WERI-Rb-1 (cell line): ENCODE measurements around the gene SH2D7.

Experiments used
- DNase-seq: peaks from one replicate; pipeline ENCODE4 v3.0.0-alpha.2; 2020
- H3K27ac ChIP-seq: fragments of 250-450 bp; sonication (Bioruptor Pico); 2 replicates; pipeline ENCODE4 v1.5.1; 2020; ENCODE audit warnings: mild to moderate bottlenecking, moderate library complexity
- H3K27me3 ChIP-seq: fragments of 250-450 bp; sonication (Bioruptor Pico); 2 replicates; pipeline ENCODE4 v1.5.1; 2021; ENCODE audit warnings: mild to moderate bottlenecking, low read depth, moderate library complexity; ENCODE audit not compliant: insufficient read depth, severe bottlenecking
- H3K36me3 ChIP-seq: fragments of 250-450 bp; sonication (Bioruptor Pico); 2 replicates; pipeline ENCODE4 v1.5.1; 2020; ENCODE audit warnings: mild to moderate bottlenecking, moderate library complexity
- H3K4me3 ChIP-seq: 2 replicates; pipeline ENCODE4 v1.5.1; 2011; ENCODE audit warnings: low read depth, mild to moderate bottlenecking, control low read depth, low read length
- H3K9me3 ChIP-seq: fragments of 250-450 bp; sonication (Bioruptor Pico); 2 replicates; pipeline ENCODE4 v1.5.1; 2021; ENCODE audit warnings: mild to moderate bottlenecking, moderate library complexity; ENCODE audit not compliant: severe bottlenecking
- TF ChIP-seq, protein P1 (sequence below): IDR thresholded peaks from 2 replicates; pipeline ENCODE4 v1.5.1; 2011; ENCODE audit warnings: low read depth, mild to moderate bottlenecking, control low read depth, inconsistent platforms, low read length

Gene SH2D7

DNA sequence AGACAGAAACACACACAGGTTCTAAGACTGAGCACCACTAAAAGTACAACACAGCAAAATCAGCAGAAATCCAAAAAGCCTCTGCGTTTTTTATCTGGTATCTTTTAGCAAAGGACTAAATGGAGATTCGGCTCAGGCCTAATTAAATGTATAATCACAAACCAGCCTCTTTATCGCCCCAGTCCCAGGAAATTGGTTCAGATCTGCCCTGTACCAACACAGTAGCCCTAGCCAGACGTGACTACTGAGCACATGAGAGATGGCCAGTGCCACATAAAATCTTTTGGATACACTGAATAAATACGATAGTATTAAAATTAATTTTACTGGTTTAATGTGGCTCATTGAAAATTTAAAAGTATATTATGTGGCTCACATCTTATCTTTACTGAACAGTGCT lies 34.6 kb upstream of the SH2D7 start:
- no peak for DNase-seq
- TF ChIP-seq, protein P1, sequence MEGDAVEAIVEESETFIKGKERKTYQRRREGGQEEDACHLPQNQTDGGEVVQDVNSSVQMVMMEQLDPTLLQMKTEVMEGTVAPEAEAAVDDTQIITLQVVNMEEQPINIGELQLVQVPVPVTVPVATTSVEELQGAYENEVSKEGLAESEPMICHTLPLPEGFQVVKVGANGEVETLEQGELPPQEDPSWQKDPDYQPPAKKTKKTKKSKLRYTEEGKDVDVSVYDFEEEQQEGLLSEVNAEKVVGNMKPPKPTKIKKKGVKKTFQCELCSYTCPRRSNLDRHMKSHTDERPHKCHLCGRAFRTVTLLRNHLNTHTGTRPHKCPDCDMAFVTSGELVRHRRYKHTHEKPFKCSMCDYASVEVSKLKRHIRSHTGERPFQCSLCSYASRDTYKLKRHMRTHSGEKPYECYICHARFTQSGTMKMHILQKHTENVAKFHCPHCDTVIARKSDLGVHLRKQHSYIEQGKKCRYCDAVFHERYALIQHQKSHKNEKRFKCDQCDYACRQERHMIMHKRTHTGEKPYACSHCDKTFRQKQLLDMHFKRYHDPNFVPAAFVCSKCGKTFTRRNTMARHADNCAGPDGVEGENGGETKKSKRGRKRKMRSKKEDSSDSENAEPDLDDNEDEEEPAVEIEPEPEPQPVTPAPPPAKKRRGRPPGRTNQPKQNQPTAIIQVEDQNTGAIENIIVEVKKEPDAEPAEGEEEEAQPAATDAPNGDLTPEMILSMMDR = no peak

DNA sequence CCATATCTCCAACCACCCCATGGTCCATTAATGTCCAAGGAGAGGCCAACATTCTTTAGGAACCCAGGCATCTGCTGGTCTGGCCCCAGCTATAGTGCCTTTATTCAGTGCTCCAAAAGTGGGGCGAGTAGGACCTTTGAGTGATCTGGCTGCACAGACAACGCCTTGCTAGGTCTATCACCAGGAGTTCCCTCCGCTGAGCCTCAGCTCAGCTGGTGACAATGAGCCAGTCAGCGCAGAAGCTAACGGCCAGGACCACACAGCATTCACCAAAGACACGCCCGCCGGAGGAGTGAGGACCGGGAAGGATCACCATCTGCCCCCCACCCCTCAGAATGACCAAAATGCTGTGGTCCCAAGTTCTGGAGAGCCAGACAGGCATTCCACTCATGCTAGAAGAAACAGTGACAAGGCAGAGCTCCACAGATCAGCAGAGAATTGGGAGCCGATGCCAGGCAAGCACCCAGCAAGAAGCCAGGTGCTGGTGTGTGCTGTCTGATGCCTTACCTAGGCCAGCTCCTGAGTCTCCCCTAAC lies 33.9 kb upstream of the SH2D7 start:
- TF ChIP-seq, protein P1 = no peak
- Histone ChIP-seq H3K9me3 (no peaks in the 10 kb centered on the region), H3K27me3 (no peaks in the 10 kb centered on the region), H3K4me3 (no peak overlapping the region), H3K36me3 (peaks cover 3% of the 10 kb centered on the region), H3K27ac (no peak overlapping the region)
- DNase-seq = no peak

More for the DNA sequence above, 34.6 kb upstream of the SH2D7 start:
- Histone ChIP-seq H3K4me3 (no peak overlapping the region), H3K27ac (no peak overlapping the region), H3K9me3 (no peaks in the 10 kb centered on the region), H3K27me3 (no peaks in the 10 kb centered on the region), H3K36me3 (peaks cover 8% of the 10 kb centered on the region)

DNA sequence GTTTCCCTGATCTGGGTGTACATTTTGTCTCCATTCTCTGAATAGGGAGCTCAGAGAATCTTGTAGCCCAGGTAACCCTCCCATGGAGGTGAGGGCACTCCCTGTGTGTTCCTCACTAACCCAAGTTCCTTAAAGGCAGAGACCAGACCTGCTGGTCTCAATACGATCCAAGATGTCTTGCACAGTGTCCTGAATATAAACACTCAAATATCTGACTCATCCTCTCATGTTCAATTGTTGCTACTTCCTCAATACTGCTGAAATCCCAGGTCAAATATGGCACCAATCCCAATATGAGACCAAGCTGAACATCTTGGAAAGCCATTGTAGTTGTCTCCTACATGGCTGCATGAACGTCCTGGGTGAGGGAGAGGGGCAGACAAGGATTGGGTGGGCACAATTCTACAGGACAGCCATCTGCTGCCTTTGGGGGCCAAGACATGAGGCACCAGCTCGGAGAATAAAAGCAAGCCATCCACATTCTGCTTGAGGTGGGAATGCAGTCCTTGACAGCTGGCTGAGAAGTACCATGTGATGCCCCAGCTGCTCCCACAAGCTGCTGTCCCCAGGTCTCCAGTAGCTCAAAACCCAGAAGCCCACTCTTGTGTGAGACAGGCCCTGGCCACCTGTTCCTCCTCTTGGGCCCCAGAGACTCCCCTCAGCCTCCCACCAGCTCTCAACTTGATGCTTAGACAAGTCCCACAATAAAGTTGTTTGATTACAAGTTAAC lies 33.1 kb upstream of the SH2D7 start:
- H3K4me3 ChIP-seq = no peak overlapping the region
- no peak overlapping the region for H3K27ac ChIP-seq
- no peaks in the 10 kb centered on the region for H3K27me3 ChIP-seq
- DNase-seq = peak; percentile 44
- H3K9me3 ChIP-seq = no peaks in the 10 kb centered on the region
- no peaks in the 10 kb centered on the region for H3K36me3 ChIP-seq
- TF ChIP-seq, protein P1 = no peak

DNA sequence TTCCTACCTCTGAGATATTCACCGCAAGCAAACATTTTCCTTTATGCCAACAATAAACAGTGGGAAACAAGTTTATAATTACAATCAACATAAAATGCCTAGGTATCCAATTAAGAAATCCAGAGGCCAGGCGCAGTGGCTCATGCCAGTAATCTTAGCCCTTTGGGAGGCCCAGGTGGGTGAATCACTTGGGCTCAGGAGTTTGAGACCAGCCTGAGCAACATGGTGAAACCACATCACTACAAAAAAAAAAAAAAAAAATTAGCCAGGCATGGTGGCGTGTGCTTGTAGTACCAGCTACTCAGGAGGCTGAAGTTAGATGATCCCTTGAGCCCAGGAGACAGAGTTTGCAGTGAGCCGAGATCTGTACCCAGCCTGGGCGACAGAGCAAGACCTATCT lies 32.1 kb upstream of the SH2D7 start:
- Histone ChIP-seq H3K36me3 (no peaks in the 10 kb centered on the region; the same call in 1 of the 2 replicates), H3K27me3 (no peaks in the 10 kb centered on the region), H3K9me3 (no peaks in the 10 kb centered on the region), H3K27ac (no peak overlapping the region), H3K4me3 (no peak overlapping the region)
- TF ChIP-seq, protein P1 = no peak
- no peak for DNase-seq

DNA sequence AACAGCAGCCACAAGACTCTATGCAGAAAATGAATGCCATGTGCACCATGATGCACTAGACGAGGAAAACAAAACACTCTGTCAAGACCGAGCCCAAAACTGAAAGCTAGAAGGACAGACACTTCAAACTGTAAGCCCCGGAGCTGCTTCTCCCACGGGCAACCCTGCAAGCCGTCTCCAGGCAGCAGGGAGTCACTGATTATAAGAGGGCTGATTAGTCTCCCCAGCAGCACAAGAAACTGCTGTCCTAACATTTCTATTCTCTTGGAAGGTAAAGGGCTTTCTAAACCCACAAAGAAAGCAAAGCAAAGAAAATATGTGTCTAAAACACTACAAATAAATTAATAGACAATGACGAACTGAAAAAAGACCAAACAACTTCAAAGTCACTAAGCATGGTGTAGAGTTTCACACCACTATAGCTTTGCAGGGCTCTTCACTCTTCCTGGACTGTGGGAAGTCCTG lies 30.4 kb upstream of the SH2D7 start:
- DNase-seq = peak; percentile 42
- H3K4me3 ChIP-seq = no peak overlapping the region; the same call in 1 of the 2 replicates
- H3K9me3 ChIP-seq = no peaks in the 10 kb centered on the region
- no peaks in the 10 kb centered on the region; the same call in 1 of the 2 replicates for H3K36me3 ChIP-seq
- no peaks in the 10 kb centered on the region for H3K27me3 ChIP-seq
- TF ChIP-seq, protein P1 = no peak
- no peak overlapping the region for H3K27ac ChIP-seq
